Measurements from ENCODE around the gene MON2.

DNA sequence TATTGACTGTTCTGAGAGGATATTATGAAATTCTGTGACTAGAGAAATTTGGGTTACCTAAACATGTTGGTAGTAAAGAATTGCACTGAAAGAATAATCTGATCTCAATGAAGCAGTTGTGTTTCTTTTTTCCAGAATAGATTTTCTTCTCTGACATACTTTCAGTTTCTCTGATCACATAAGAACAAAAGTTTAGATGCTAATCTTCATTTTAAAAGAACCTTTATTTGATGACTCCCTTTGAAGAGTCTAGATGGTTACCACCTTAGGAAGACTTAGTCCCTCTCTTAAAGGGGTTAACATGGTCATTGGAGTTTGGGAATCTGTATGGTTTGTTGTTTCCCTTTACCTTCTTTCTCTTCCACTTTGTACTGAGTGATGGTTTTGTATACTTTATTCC is 58.6 kb downstream of the MON2 start:
- TF ChIP-seq, protein P1, sequence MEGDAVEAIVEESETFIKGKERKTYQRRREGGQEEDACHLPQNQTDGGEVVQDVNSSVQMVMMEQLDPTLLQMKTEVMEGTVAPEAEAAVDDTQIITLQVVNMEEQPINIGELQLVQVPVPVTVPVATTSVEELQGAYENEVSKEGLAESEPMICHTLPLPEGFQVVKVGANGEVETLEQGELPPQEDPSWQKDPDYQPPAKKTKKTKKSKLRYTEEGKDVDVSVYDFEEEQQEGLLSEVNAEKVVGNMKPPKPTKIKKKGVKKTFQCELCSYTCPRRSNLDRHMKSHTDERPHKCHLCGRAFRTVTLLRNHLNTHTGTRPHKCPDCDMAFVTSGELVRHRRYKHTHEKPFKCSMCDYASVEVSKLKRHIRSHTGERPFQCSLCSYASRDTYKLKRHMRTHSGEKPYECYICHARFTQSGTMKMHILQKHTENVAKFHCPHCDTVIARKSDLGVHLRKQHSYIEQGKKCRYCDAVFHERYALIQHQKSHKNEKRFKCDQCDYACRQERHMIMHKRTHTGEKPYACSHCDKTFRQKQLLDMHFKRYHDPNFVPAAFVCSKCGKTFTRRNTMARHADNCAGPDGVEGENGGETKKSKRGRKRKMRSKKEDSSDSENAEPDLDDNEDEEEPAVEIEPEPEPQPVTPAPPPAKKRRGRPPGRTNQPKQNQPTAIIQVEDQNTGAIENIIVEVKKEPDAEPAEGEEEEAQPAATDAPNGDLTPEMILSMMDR (IDR thresholded peaks at IDR 0.05; ENCODE audit: control extremely low read depth in 1 of 3, insufficient read depth in 1 of 3, low read depth in 1 of 3, low read length in 3 of 3): no peak
- TF ChIP-seq, protein P2, sequence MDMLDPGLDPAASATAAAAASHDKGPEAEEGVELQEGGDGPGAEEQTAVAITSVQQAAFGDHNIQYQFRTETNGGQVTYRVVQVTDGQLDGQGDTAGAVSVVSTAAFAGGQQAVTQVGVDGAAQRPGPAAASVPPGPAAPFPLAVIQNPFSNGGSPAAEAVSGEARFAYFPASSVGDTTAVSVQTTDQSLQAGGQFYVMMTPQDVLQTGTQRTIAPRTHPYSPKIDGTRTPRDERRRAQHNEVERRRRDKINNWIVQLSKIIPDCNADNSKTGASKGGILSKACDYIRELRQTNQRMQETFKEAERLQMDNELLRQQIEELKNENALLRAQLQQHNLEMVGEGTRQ (IDR thresholded peaks at IDR 0.05; ENCODE audit: low read length): no peak
- TF ChIP-seq JUN (IDR thresholded peaks at IDR 0.05; ENCODE audit: low read depth, low read length): no peak
- TF ChIP-seq EGR1 (IDR thresholded peaks at IDR 0.05; ENCODE audit: borderline replicate concordance, low read depth, low read length): no peak
- TF ChIP-seq POLR2A (IDR thresholded peaks at IDR 0.05; ENCODE audit: control extremely low read depth in 1 of 2, low read depth in 2 of 2, low read length in 2 of 2): no peak
- TF ChIP-seq EP300 (IDR thresholded peaks at IDR 0.05; ENCODE audit: borderline replicate concordance in 1 of 2, low read depth in 2 of 2, low read length in 2 of 2): no peak
- TF ChIP-seq RAD21 (IDR thresholded peaks at IDR 0.05 in 1 of 2, conservative IDR thresholded peaks at IDR 0.05 in 1 of 2; ENCODE audit: low read depth in 2 of 2, low read length in 2 of 2): no peak
- no peak for TF ChIP-seq ZNF274 (IDR thresholded peaks at IDR 0.05; ENCODE audit: borderline replicate concordance, extremely low read depth, low read length)
- TF ChIP-seq, protein P3, sequence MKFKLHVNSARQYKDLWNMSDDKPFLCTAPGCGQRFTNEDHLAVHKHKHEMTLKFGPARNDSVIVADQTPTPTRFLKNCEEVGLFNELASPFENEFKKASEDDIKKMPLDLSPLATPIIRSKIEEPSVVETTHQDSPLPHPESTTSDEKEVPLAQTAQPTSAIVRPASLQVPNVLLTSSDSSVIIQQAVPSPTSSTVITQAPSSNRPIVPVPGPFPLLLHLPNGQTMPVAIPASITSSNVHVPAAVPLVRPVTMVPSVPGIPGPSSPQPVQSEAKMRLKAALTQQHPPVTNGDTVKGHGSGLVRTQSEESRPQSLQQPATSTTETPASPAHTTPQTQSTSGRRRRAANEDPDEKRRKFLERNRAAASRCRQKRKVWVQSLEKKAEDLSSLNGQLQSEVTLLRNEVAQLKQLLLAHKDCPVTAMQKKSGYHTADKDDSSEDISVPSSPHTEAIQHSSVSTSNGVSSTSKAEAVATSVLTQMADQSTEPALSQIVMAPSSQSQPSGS (IDR thresholded peaks at IDR 0.05; ENCODE audit: low read length): no peak
